GM21723 (cell line): Measurements from ENCODE around the gene LAMP5.

Experiments used
- ATAC-seq: cut with Tn5 transposase; IDR thresholded peaks from one replicate; pipeline ENCODE4 v1.9.1; 2021; ENCODE audit warnings: mild to moderate bottlenecking, moderate library complexity; ENCODE audit not compliant: unreplicated experiment

LAMP5 gene

GRCh38 chr20:9499126-9499899 is 15.1 kb upstream of the LAMP5 start:
- no peak for ATAC-seq

- ATAC-seq, result peak; percentile 89
Measured at GRCh38 chr20:9500121-9500520, 14.3 kb upstream of the LAMP5 start.

DNA sequence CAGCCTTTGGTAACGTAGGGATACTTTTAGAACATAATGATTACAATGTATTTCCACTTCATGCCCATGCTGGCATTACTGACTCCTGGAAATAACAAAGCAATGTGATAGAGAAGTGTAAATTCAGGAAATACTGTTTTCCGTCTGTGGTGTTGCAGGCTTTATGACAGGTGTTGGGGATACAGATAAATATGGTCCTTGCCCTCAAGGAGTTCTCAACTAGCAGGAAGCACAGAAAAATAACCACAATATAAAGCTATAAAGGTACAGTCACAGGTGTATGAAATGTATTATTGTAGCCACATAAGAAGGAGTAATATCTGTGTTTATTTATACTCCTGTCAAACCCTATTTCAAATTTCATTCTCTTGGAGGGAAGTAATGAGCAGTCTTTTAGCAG is 12.9 kb upstream of the LAMP5 start:
- no peak for ATAC-seq

- no peak for ATAC-seq
Measured at GRCh38 chr20:9503526-9504245, 10.7 kb upstream of the LAMP5 start.

DNA sequence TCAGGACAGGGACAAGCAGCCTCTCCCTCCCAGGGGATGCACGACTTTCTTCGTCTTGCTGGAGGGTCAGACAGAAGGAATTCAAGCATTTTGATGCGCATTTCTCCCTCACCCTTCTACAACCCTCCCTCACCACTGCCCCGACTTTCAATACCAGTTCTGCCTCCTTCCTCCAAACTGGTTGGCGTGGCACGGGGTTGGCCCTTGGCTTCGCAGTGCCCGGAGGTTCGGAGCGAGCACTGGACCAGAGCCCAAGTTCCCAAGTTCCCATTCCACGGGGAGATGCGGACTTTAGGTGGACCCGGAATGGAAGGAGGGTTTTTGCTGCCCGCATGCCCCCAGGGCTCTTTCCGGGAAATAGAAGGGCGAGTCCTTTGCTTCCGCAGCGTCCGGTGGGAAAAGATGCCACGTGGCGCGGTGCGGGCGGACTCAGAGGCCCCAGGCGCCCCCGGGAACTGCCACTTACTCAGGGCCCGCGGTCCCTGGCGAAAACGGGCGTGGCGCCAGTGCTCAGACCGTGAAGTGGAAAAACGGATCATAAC is 8.0 kb upstream of the LAMP5 start:
- ATAC-seq, result no peak

- no peak for ATAC-seq
Measured at GRCh38 chr20:9506964-9507369, 7.4 kb upstream of the LAMP5 start.

- no peak for ATAC-seq
Measured at GRCh38 chr20:9507544-9508239, 6.7 kb upstream of the LAMP5 start.

- ATAC-seq, result no peak
Measured at GRCh38 chr20:9508240-9508661, 6.1 kb upstream of the LAMP5 start.

DNA sequence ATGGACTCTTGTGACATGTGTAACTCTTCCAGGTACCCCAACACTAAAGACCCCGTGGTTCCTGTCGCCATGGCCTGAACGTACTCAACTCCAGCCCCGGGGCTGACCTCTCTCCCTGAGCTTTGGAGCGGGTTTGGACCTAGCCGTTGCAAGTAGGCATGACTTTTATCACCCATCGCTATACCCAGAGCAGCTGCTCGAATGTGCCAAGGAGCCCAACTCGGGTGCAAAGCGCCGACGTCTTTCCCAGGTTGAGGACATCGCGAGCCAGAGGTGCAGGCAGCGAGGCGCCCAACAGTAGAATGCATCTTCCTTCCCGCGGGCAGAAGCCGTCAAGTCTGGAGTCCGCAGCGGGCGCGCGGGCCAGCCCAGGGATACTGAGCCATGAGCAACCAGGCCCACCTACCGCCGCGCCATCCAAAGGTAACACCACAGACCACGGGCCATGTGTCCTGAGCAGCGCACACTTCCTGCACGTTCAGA is 5.7 kb upstream of the LAMP5 start:
- no peak for ATAC-seq

DNA sequence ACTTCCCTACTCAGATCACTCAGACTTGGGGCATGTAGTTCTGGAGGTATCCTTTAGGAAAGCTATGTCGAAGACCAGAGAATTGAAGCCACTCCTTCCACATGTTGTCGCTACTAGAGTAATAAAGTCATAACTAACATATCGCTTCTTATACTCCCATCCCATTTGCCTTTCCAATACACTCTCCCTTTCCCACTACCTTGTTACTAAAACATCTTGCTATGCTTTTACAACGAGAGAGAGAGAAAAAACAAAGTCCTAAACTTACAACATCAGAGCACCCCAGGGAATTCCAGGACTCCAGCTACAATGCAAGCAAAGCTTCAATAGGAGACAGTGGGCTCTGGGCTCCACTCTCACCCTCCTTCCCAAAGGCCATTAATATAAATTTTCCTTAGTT is 5.1 kb upstream of the LAMP5 start:
- ATAC-seq, result no peak

- ATAC-seq, result peak; percentile 49
Measured at GRCh38 chr20:9510911-9511310, 3.5 kb upstream of the LAMP5 start.

GRCh38 chr20:9514072-9514460 is 324 bp upstream of the LAMP5 start:
- no peak for ATAC-seq

DNA sequence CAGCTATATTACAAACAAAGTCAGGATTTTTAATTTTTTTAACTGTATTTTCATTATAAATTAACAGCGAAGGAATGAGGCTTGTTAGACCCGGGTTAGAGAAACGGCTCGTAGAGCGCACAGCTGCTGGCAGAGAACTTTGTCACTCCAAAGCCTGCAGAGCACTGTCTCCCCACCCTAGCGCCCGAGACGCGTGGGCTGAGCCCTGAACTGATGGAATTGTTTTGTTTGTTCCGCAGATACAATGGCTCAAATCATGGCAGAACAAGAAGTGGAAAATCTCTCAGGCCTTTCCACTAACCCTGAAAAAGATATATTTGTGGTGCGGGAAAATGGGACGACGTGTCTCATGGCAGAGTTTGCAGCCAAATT is 810 bp downstream of the LAMP5 start:
- ATAC-seq, result no peak

GRCh38 chr20:9515741-9516233 is 1.4 kb downstream of the LAMP5 start:
- no peak for ATAC-seq

DNA sequence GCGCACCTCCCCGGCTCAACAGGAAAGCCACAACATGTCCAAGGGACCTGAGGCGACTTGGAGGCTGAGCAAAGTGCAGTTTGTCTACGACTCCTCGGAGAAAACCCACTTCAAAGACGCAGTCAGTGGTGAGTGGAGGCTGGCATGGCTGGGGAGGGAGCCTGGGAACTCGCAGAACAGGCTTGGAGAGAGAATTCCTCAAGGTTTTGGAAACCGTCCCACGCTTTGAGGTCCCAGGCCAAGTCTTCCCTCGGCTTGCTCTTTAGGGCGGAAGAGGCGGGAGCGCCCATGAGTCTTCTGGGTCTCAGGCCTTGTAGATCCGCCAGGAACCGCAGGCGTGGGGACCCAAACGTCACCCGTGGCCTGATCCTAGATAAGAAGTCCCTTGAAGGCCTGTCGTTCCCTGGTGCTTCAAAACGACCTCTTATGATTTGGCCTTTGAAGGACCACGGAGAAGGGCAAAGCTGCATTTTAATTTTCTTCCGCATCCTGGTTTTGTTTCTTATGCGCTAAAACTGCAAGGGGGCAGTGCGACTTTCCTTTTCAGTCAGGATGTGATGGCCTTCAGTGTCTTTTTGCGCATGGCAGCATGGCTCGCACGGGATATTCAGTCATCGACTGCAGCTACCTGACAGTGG is 2.0 kb downstream of the LAMP5 start:
- ATAC-seq, result no peak

GRCh38 chr20:9517297-9518162 is 3.1 kb downstream of the LAMP5 start:
- ATAC-seq, result no peak

DNA sequence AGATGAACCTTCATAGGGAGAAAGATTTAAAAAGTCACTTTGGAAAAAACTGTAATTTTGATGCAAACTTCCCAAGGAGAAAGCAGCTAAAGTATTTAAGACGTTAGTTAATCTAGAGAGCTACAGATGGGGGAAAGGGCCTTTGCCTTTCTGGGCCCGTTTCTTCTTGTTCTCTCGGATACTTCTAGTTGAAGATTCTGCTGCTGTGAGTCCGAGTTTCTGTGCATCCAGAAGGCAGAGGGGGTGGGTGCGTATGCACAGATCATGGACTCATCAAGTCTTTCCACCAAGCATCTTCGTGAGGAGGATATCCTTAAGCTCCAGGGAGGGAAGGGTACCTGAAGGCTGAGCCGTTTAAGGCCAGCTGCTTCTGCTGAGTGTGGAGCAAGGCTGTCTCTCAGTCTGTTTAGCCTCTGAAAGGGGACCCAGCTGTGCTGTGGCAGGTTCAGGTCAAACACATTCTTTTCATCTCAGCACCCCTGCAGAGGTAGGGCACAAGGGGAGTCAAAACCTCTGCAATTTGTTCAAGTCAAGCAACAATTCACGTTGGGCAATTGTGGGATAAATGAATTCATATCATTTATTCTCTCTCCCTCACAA is 4.3 kb downstream of the LAMP5 start:
- no peak for ATAC-seq

- ATAC-seq, result no peak
Measured at GRCh38 chr20:9520086-9520485, 5.7 kb downstream of the LAMP5 start.

- no peak for ATAC-seq
Measured at GRCh38 chr20:9523636-9524035, 9.2 kb downstream of the LAMP5 start.
